Measurements from ENCODE around the gene TMED4.

Gene TMED4

GRCh38 chr7:44581879-44582603 lies at the start of gene TMED4:
Gene TMED4, minus strand, starts transcription at chr7:44582231. Its CDS starts 25 bp downstream, at chr7:44582206.
- peak; percentile 98 for DNase-seq (ENCODE audit: low spot score)

GRCh38 chr7:44631458-44632115 lies 49.6 kb upstream of the TMED4 start:
- no peak for DNase-seq (ENCODE audit: low spot score)

- no peak for DNase-seq (ENCODE audit: low spot score)
Observed at GRCh38 chr7:44630792-44631457, 48.9 kb upstream of the TMED4 start.

- DNase-seq (ENCODE audit: low spot score), result no peak
Observed at GRCh38 chr7:44629829-44630522, 47.9 kb upstream of the TMED4 start.

- DNase-seq (ENCODE audit: low spot score), result no peak
Observed at GRCh38 chr7:44626620-44627019, 44.6 kb upstream of the TMED4 start.

- no peak for DNase-seq (ENCODE audit: low spot score)
Observed at GRCh38 chr7:44625526-44626471, 43.8 kb upstream of the TMED4 start.

GRCh38 chr7:44624318-44624717 lies 42.3 kb upstream of the TMED4 start:
- DNase-seq (ENCODE audit: low spot score), result no peak

GRCh38 chr7:44622342-44623151 lies 40.5 kb upstream of the TMED4 start:
- no peak for DNase-seq (ENCODE audit: low spot score)

- no peak for DNase-seq (ENCODE audit: low spot score)
Observed at GRCh38 chr7:44621750-44622103, 39.7 kb upstream of the TMED4 start.

GRCh38 chr7:44621034-44621749 lies 39.2 kb upstream of the TMED4 start:
- no peak for DNase-seq (ENCODE audit: low spot score)

- no peak for DNase-seq (ENCODE audit: low spot score)
Observed at GRCh38 chr7:44618753-44619152, 36.7 kb upstream of the TMED4 start.

- DNase-seq (ENCODE audit: low spot score), result no peak
Observed at GRCh38 chr7:44618045-44618444, 36.0 kb upstream of the TMED4 start.

- DNase-seq (ENCODE audit: low spot score), result no peak
Observed at GRCh38 chr7:44617225-44617890, 35.3 kb upstream of the TMED4 start.

GRCh38 chr7:44616545-44616944 lies 34.5 kb upstream of the TMED4 start:
- no peak for DNase-seq (ENCODE audit: low spot score)

- DNase-seq (ENCODE audit: low spot score), result no peak
Observed at GRCh38 chr7:44615793-44616192, 33.8 kb upstream of the TMED4 start.

GRCh38 chr7:44615149-44615611 lies 33.1 kb upstream of the TMED4 start:
- no peak for DNase-seq (ENCODE audit: low spot score)

- no peak for DNase-seq (ENCODE audit: low spot score)
Observed at GRCh38 chr7:44609829-44610228, 27.8 kb upstream of the TMED4 start.

GRCh38 chr7:44608916-44609648 lies 27.1 kb upstream of the TMED4 start:
- DNase-seq (ENCODE audit: low spot score), result no peak
